Measurements from ENCODE around the gene RNF13. TPM values are rescaled to one million over a fixed set of nuclear protein-coding genes. Genes with fewer than 3 reads are reported as not detected.

RNF13 gene
- total RNA-seq, 1 donor from 2014 or later, result 69.8 TPM

- DNase-seq, result no peak
Observed at GRCh38 chr3:149992416-149993058, 179.5 kb downstream of the RNF13 start.

- DNase-seq, result no peak
Observed at GRCh38 chr3:149998946-149999345, 185.9 kb downstream of the RNF13 start.

DNA sequence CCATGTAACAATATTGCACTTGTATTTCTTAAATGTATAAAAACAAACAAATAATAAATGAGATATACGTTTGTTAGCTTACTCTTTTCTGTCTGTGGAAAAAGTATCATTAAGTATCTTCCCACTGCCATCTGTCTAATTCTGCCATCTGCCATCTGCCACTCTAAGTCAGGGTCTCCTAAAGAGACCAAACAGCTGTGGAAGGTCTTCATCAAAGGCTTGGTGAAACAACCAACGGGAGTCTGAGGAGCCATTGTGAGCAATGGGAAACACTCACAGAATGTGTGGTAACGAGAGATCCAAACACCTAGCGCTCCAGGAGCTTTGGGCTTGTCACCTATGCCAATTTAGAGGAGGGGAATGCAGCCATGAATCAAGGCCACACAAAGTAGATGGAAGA lies 186.4 kb downstream of the RNF13 start:
- peak; percentile 41 for DNase-seq

GRCh38 chr3:150000641-150001040 lies 187.6 kb downstream of the RNF13 start:
- DNase-seq, result no peak

GRCh38 chr3:150005243-150006112 lies 192.5 kb downstream of the RNF13 start:
- no peak for DNase-seq

GRCh38 chr3:150006794-150007193 lies 193.8 kb downstream of the RNF13 start:
- no peak for DNase-seq

Small RNA genes lying within 50 kb of the gene (small RNA-seq; reads per million reads assigned to genes)
- not detected for gene RNU6-507P (ENCODE audit: low replicate concordance)
- not detected for gene RNU6-720P (ENCODE audit: low replicate concordance)

Other genes with a start within 250 kb of the RNF13 start
- gene WWTR1, start 155.2 kb upstream of the RNF13 start, total RNA-seq, result 93.9 TPM
- 41.6 TPM for gene COMMD2, start 60.7 kb upstream of the RNF13 start, total RNA-seq
- not detected for gene ANKUB1, start 20.7 kb upstream of the RNF13 start, total RNA-seq
- 239 TPM for gene PFN2, start 157.7 kb downstream of the RNF13 start, total RNA-seq